ENCODE results near the gene PPIF.

PPIF gene

DNA sequence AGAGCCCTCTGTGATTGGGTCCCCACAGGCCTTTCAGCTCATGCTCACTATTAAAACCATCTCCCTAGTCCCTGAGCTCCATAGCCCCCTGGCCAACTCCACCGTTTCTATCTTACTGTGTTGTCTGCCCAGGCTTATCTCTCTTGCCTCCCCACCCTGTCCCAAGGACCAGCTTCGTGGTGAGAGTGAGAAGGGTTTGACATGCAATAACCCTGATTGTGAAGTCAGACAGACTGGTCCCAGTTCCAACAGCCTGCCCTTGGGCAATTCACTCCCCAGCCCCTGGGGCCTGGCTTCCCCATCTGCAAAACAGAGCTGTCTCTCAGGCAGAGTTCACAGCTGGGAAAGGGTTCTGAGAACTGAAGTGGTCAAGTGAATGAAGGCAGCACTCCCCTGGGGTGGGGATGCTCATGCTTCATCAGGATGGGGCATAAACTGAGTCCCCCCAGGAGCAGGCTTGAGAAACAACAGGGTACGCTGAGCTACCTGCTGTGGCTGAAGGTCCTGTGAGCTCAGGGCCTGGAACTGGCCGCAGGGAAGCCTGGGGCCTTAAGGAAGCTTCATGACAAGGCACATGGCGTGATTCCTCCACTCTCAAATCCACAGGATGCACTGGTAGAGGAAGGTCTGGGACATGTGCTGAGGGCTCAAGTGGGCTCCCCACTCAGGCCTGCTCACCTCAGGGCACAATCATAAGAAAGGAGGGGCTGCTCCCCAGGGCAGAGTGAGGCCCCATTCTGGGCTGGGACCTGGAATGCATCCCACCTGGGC, 1.8 kb upstream of the PPIF start:
- peaks cover 14% of the 10 kb centered on the region in 2 donors for H3K4me1 ChIP-seq (ENCODE audit: control insufficient read depth in 2 of 2, insufficient read depth in 1 of 2, low read depth in 1 of 2, low read length in 2 of 2)

DNA sequence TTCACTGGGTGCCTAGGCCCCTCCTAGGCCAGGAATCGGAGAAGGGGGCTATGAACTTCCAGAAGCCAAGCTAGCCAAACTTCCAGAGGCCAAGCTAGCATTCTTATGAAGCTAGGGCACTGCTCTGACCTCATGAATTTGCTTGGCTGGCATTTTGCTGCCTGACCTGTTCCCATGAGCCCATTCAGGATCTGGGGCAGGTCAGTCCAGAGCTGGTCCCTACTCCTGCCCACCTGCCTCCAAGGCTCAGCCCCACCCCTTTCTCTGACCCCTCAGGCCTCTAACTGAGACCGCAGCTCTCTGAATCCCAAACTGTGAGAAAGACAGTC, 1.3 kb upstream of the PPIF start:
- H4K91ac ChIP-seq (ENCODE audit: low read depth, low read length, poor library complexity) = no peak overlapping the region
- no peak for DNase-seq (ENCODE audit: low spot score)
- no peak overlapping the region for H3K27ac ChIP-seq (replicated peaks; ENCODE audit: low read length)
- H2BK5ac ChIP-seq (ENCODE audit: low read length) = no peak overlapping the region
- peaks cover 11% of the 10 kb centered on the region for H3K79me1 ChIP-seq (ENCODE audit: low read depth, low read length)
- no peak overlapping the region for H4K8ac ChIP-seq (ENCODE audit: low read depth, low read length)
- no CpG with 5 or more reads among the region's 2 CpGs for WGBS, 2 donors (ENCODE audit: extremely low coverage in 2 of 2, insufficient read length in 2 of 2, insufficient replicate concordance in 1 of 2)
- no peak overlapping the region for H3K4ac ChIP-seq (ENCODE audit: low read length)
- H3K4me2 ChIP-seq (ENCODE audit: insufficient read depth, low read length, poor library complexity, severe bottlenecking) = no peak overlapping the region
- H2BK15ac ChIP-seq (ENCODE audit: low read length) = peak overlapping the region; percentile 76
- H3K27me3 ChIP-seq (ENCODE audit: control insufficient read depth in 3 of 3, insufficient read depth in 3 of 3, low read depth in 1 of 3, low read length in 3 of 3) = peaks cover 0 to 15% (median 0%) of the 10 kb centered on the region in 3 experiments
- H3K9me3 ChIP-seq (replicated peaks in 1 of 2; ENCODE audit: control insufficient read depth in 2 of 2, insufficient read depth in 1 of 2, low read depth in 1 of 2, low read length in 2 of 2) = no peaks in the 10 kb centered on the region
- H2BK12ac ChIP-seq (ENCODE audit: low read length) = no peak overlapping the region
- H3K18ac ChIP-seq (ENCODE audit: low read length) = no peak overlapping the region
- peak overlapping the region; percentile 97 for H2AFZ ChIP-seq (ENCODE audit: low read length)
- no peak overlapping the region for H3K4me3 ChIP-seq (ENCODE audit: low read length in 2 of 2)
- H3K23ac ChIP-seq (ENCODE audit: low read depth, low read length, poor library complexity) = no peak overlapping the region
- H2BK120ac ChIP-seq (ENCODE audit: low read depth, low read length) = no peak overlapping the region
- peak overlapping the region; percentile 1 for H3K14ac ChIP-seq (ENCODE audit: low read length)
- peaks cover 14% of the 10 kb centered on the region in 2 donors for H3K4me1 ChIP-seq (ENCODE audit: control insufficient read depth in 2 of 2, insufficient read depth in 1 of 2, low read depth in 1 of 2, low read length in 2 of 2)
- H3K9ac ChIP-seq (ENCODE audit: low read depth, low read length, poor library complexity) = no peak overlapping the region
- peaks cover 18 to 26% of the 10 kb centered on the region in 2 donors for H3K36me3 ChIP-seq (replicated peaks in 1 of 2; ENCODE audit: control insufficient read depth in 2 of 2, insufficient read depth in 2 of 2, low read length in 2 of 2)
- peak overlapping the region; percentile 42 for H2AK5ac ChIP-seq (ENCODE audit: low read depth, low read length)

More for the DNA sequence above, 1.8 kb upstream of the PPIF start:
- DNase-seq (ENCODE audit: low spot score) = no peak
- H3K14ac ChIP-seq (ENCODE audit: low read length) = peak overlapping the region; percentile 1
- no peak overlapping the region for H4K8ac ChIP-seq (ENCODE audit: low read depth, low read length)
- no peaks in the 10 kb centered on the region for H3K9me3 ChIP-seq (replicated peaks in 1 of 2; ENCODE audit: control insufficient read depth in 2 of 2, insufficient read depth in 1 of 2, low read depth in 1 of 2, low read length in 2 of 2)
- no peak overlapping the region for H2BK12ac ChIP-seq (ENCODE audit: low read length)
- H3K4ac ChIP-seq (ENCODE audit: low read length) = no peak overlapping the region
- H2AFZ ChIP-seq (ENCODE audit: low read length) = peak overlapping the region; percentile 1
- WGBS, 2 donors (ENCODE audit: extremely low coverage in 2 of 2, insufficient read length in 2 of 2, insufficient replicate concordance in 1 of 2) = no CpG with 5 or more reads among the region's 5 CpGs
- H3K9ac ChIP-seq (ENCODE audit: low read depth, low read length, poor library complexity) = no peak overlapping the region
- H4K91ac ChIP-seq (ENCODE audit: low read depth, low read length, poor library complexity) = no peak overlapping the region
- H3K4me2 ChIP-seq (ENCODE audit: insufficient read depth, low read length, poor library complexity, severe bottlenecking) = no peak overlapping the region
- H3K36me3 ChIP-seq (replicated peaks in 1 of 2; ENCODE audit: control insufficient read depth in 2 of 2, insufficient read depth in 2 of 2, low read length in 2 of 2) = peaks cover 14 to 21% of the 10 kb centered on the region in 2 donors
- peak overlapping the region; percentile 42 for H2AK5ac ChIP-seq (ENCODE audit: low read depth, low read length)
- no peak overlapping the region for H2BK120ac ChIP-seq (ENCODE audit: low read depth, low read length)
- H3K27me3 ChIP-seq (ENCODE audit: control insufficient read depth in 3 of 3, insufficient read depth in 3 of 3, low read depth in 1 of 3, low read length in 3 of 3) = peaks cover 0 to 21% (median 0%) of the 10 kb centered on the region in 3 experiments
- H3K27ac ChIP-seq (replicated peaks; ENCODE audit: low read length) = no peak overlapping the region
- H2BK15ac ChIP-seq (ENCODE audit: low read length) = peak overlapping the region; percentile 76
- no peak overlapping the region for H2BK5ac ChIP-seq (ENCODE audit: low read length)
- no peak overlapping the region for H3K23ac ChIP-seq (ENCODE audit: low read depth, low read length, poor library complexity)
- H3K18ac ChIP-seq (ENCODE audit: low read length) = peak overlapping the region; percentile 11
- peaks cover 11% of the 10 kb centered on the region for H3K79me1 ChIP-seq (ENCODE audit: low read depth, low read length)
- H3K4me3 ChIP-seq (ENCODE audit: low read length in 2 of 2) = no peak overlapping the region

- H2BK15ac ChIP-seq (ENCODE audit: low read length) = peak overlapping the region; percentile 76
- DNase-seq (ENCODE audit: low spot score) = no peak
Observed at GRCh38 chr10:79346388-79347225, 662 bp upstream of the PPIF start.

More at GRCh38 chr10:79346388-79347225, 662 bp upstream of the PPIF start:
- no peak overlapping the region for H4K91ac ChIP-seq (ENCODE audit: low read depth, low read length, poor library complexity)
- H3K27me3 ChIP-seq (ENCODE audit: control insufficient read depth in 3 of 3, insufficient read depth in 3 of 3, low read depth in 1 of 3, low read length in 3 of 3) = peaks cover 0 to 15% (median 0%) of the 10 kb centered on the region in 3 experiments
- H3K4me2 ChIP-seq (ENCODE audit: insufficient read depth, low read length, poor library complexity, severe bottlenecking) = no peak overlapping the region
- H2BK12ac ChIP-seq (ENCODE audit: low read length) = no peak overlapping the region
- no peaks in the 10 kb centered on the region for H3K9me3 ChIP-seq (replicated peaks in 1 of 2; ENCODE audit: control insufficient read depth in 2 of 2, insufficient read depth in 1 of 2, low read depth in 1 of 2, low read length in 2 of 2)
- H3K4me3 ChIP-seq (ENCODE audit: low read length in 2 of 2) = peak overlapping the region in 1 of 2 donors; percentile 90
- peaks cover 14% of the 10 kb centered on the region in 2 donors for H3K4me1 ChIP-seq (ENCODE audit: control insufficient read depth in 2 of 2, insufficient read depth in 1 of 2, low read depth in 1 of 2, low read length in 2 of 2)
- peak overlapping the region; percentile 37 for H3K9ac ChIP-seq (ENCODE audit: low read depth, low read length, poor library complexity)
- peaks cover 21 to 33% of the 10 kb centered on the region in 2 donors for H3K36me3 ChIP-seq (replicated peaks in 1 of 2; ENCODE audit: control insufficient read depth in 2 of 2, insufficient read depth in 2 of 2, low read length in 2 of 2)
- H3K14ac ChIP-seq (ENCODE audit: low read length) = no peak overlapping the region
- peak overlapping the region; percentile 79 for H3K18ac ChIP-seq (ENCODE audit: low read length)
- peak overlapping the region; percentile 97 for H2AFZ ChIP-seq (ENCODE audit: low read length)
- H2BK5ac ChIP-seq (ENCODE audit: low read length) = no peak overlapping the region
- no peak overlapping the region for H2BK120ac ChIP-seq (ENCODE audit: low read depth, low read length)
- peak overlapping the region; percentile 20 for H2AK5ac ChIP-seq (ENCODE audit: low read depth, low read length)
- peak overlapping the region; percentile 44 for H4K8ac ChIP-seq (ENCODE audit: low read depth, low read length)
- no peak overlapping the region for H3K23ac ChIP-seq (ENCODE audit: low read depth, low read length, poor library complexity)
- H3K79me1 ChIP-seq (ENCODE audit: low read depth, low read length) = peaks cover 11% of the 10 kb centered on the region
- H3K27ac ChIP-seq (replicated peaks; ENCODE audit: low read length) = no peak overlapping the region
- WGBS, 2 donors (ENCODE audit: extremely low coverage in 2 of 2, insufficient read length in 2 of 2, insufficient replicate concordance in 1 of 2) = no CpG with 5 or more reads among the region's 12 CpGs
- H3K4ac ChIP-seq (ENCODE audit: low read length) = no peak overlapping the region
